ENCODE measurements around the gene ARMH3. TPM values are rescaled to one million over a fixed set of nuclear protein-coding genes. Genes with fewer than 3 reads are reported as not detected.

The ARMH3 gene
- total RNA-seq, 4 donors from 2014 or later, result 11.9 to 18.4 (median 17.9) TPM

- no peak for TF ChIP-seq CTCF (IDR thresholded peaks at IDR 0.05; ENCODE audit: low read depth)
Measured at GRCh38 chr10:101902032-101902819, 153.7 kb downstream of the ARMH3 start.

GRCh38 chr10:101901340-101901739 is 154.6 kb downstream of the ARMH3 start:
- no peak for TF ChIP-seq CTCF (IDR thresholded peaks at IDR 0.05; ENCODE audit: low read depth)

- TF ChIP-seq CTCF (IDR thresholded peaks at IDR 0.05; ENCODE audit: low read depth), result no peak
Measured at GRCh38 chr10:101897633-101898032, 158.3 kb downstream of the ARMH3 start.

GRCh38 chr10:101896225-101896877 is 159.6 kb downstream of the ARMH3 start:
- no peak for TF ChIP-seq CTCF (IDR thresholded peaks at IDR 0.05; ENCODE audit: low read depth)

- no peak for TF ChIP-seq CTCF (IDR thresholded peaks at IDR 0.05; ENCODE audit: low read depth)
Measured at GRCh38 chr10:101895781-101896180, 160.2 kb downstream of the ARMH3 start.

GRCh38 chr10:101894742-101895141 is 161.2 kb downstream of the ARMH3 start:
- TF ChIP-seq CTCF (IDR thresholded peaks at IDR 0.05; ENCODE audit: low read depth), result no peak

- no peak for TF ChIP-seq CTCF (IDR thresholded peaks at IDR 0.05; ENCODE audit: low read depth)
Measured at GRCh38 chr10:101894266-101894665, 161.7 kb downstream of the ARMH3 start.
